ENCODE results near the gene A1CF.
"Not testable (repeated sequence)": the region's sequence is repeated elsewhere in the genome, so short reads cannot be mapped to it uniquely, and the experiment has no call there.

Gene A1CF

GRCh38 chr10:50794490-50794889, 90.9 kb downstream of the A1CF start:
- no peak for DNase-seq (ENCODE audit: low read depth in 1 of 2, low spot score in 1 of 2)

DNA sequence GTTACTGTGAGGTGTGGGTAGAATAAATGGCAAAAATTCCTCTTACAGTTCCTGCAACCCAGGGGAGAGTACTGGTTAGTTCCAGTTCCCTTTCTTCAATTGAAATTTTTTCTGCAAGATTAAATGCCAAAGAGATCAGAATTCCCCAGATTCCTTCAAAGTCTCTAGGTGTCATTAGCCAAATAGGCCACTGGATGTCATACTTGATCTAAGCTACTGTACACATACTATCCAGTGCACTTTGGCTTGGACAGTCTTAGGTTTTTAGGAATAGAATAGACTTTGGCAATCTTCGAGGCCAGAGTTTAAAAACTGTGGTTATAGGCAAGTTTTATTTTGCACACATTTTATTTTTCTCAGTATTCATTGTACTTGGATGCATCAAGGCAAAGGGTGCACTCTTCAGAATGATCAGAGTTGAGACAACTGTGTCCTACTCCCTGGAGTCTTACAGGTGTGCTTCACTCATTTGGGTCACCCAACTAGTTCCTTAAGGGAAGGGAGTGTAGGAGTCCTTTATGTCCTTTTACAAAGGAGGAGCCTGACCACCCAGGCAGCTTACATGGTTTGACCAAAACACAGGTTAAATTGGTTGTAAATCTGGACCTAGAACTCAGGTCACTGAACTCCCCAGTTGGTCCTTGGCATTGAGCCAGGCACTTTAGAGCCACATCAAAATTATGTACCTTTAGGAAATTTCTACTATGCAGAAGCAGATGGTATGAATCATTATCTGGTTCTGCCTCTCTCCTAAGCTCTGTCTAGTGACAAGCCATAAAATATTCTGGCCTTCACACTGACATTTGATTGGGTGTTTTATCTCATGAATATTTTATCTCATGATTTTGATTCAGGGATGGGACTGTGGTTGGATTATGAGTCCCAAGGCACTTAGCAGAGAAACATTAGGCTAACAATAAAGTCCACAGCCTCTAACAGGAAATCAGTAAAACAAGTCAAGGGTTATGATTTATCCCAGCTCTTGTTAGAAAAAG, 96.2 kb downstream of the A1CF start:
- no peak for DNase-seq (ENCODE audit: low read depth in 1 of 2, low spot score in 1 of 2)

DNA sequence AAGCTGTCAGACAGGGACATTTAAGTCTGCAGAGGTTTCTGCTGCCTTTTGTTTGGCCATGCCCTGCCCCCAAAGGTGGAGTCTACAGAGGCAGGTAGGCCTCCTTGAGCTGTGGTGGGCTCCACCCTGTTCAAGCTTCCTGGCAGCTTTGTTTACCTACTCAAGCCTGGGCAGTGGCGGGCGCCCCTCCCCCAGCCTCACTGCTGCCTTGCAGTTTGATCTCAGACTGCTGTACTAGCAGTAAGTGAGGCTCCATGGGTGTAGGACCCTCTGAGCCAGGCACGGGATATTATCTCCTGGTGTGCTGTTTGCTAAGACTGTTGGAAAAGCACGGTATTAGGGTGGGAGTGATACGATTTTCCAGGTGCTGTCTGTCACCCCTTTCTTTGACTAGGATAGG, 97.5 kb downstream of the A1CF start:
- not testable (repeated sequence) for DNase-seq (ENCODE audit: low read depth in 1 of 2, low spot score in 1 of 2)

DNA sequence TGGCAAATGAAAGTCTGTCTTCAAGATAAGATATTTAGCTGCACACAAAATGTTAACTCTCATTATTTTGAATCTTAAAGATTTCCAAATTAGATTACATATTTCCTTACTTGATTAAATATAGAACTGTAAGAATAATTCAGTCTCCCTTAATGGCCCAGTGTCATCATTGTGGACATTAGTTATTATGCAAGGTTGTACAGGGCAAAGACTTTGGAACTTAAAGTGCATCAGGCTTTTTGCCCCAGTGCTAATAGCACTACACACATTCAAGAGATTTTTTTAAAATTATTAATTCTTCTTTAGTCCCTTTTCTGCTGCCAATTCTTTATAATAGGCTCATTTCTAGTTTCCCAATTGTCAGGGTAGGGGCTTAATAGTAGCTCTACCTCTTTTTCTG, 103.4 kb downstream of the A1CF start:
- not testable (repeated sequence) for DNase-seq (ENCODE audit: low read depth in 1 of 2, low spot score in 1 of 2)

DNA sequence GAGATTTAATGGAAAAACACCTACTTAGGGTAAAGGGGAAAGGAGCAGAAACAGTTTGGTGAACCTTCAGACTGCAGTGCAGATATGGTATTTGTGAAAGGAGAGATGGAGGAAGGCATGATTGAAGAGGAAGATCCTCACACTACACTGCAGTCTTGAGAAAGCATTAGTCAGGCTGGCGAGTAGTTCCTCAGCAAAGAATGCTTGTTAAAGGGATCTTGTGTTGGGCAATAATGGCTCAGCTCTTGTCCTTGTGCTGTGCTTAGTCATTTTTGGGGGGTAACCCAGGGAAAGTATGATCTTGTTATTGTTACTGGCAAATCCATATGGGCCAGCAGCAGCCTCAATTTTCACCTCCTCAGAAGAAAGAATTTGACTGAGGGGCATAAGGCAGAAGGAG, 105.4 kb downstream of the A1CF start:
- not testable (repeated sequence) for DNase-seq (ENCODE audit: low read depth in 1 of 2, low spot score in 1 of 2)

- not testable (repeated sequence) for DNase-seq (ENCODE audit: low read depth in 1 of 2, low spot score in 1 of 2)
Measured at GRCh38 chr10:50774868-50775267, 110.6 kb downstream of the A1CF start.

GRCh38 chr10:50772042-50772441, 113.4 kb downstream of the A1CF start:
- DNase-seq (ENCODE audit: low read depth in 1 of 2, low spot score in 1 of 2) = not testable (repeated sequence)

DNA sequence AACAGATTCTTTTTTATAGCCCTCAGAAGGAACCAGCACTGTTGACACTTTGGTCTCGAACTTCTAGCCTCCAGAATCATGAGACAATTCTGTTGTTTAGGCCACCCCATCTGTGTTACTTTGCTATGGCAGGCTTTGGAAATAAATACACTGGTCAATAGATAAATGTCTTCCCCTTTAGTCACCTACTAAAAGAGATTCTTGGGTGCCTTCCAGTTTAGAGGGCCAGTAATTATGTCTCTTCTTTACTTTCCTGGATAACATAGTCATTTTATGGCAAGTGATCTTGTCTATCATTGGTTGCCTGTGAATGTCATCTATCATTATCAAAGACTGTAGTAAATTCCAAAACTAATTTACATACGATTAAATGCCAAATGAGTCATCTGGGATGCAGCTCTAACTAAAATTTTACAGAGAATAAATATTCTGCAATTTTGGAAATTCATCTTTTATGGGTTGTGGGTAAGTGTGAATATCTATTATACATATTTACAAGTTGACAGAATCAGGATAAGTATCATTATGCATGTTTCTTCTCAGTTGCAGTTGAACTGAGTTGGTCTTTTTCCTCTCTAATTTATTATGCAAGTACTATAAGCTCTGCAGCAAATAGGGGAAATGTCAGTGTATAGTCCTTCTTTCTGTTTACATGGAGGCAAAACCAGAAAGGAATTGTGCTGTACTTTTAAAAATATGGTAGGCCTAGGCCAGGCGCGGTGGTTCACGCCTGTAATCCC, 118.5 kb downstream of the A1CF start:
- DNase-seq (ENCODE audit: low read depth in 1 of 2, low spot score in 1 of 2) = not testable (repeated sequence)

Data from stimulated activated CD4-positive, alpha-beta T cell treated with anti-CD3 and anti-CD28 coated beads, Interleukin-15, amount 100 ng/mL, for 1 hour (primary cell).